Panc1 (cell line): ENCODE data around the gene KIF17. TPM values are rescaled to one million over a fixed set of nuclear protein-coding genes. Genes with fewer than 3 reads are reported as not detected.

Source experiments
- ATAC-seq: fragments of 200-7000 bp; cut with Tn5 transposase; 2 replicates; pipeline ENCODE4 v1.9.1; 2020; ENCODE audit warnings: mild to moderate bottlenecking, moderate library complexity
- BruUV-seq: library from RNA; stranded (reverse); fragments of 400-500 nt; replicated peaks from 2 replicates; lab custom pipeline; 2021; lab: Mats Ljungman, UMichigan
- CTCF ChIA-PET: fragments of 300-600 bp; sonication (Branson Sonifier 250); formaldehyde crosslinking; loops from one replicate; lab custom pipeline; 2022; ENCODE audit warnings: antibody characterized with exemption; lab: Charles Lee
- POLR2A ChIA-PET: fragments of 300-600 bp; sonication (Branson Sonifier 250); formaldehyde crosslinking; loops from one replicate; lab custom pipeline; 2022; ENCODE audit warnings: antibody characterized with exemption; lab: Charles Lee
- DNase-seq: peaks from one replicate; pipeline ENCODE4 v3.0.0-alpha.2; 2010; ENCODE audit warnings: low read depth, low spot score
- H3K27ac ChIP-seq: 2 replicates; pipeline ENCODE4 v1.5.1; 2011; ENCODE audit warnings: mild to moderate bottlenecking, low read length, inconsistent platforms
- H3K27me3 ChIP-seq: fragments of 200-500 bp; sonication (Bioruptor generic); 2 replicates; pipeline ENCODE4 v1.6.0; 2014; ENCODE audit warnings: low read length, inconsistent platforms; ENCODE audit not compliant: control insufficient read depth, insufficient read depth
- H3K36me3 ChIP-seq: fragments of 200-500 bp; sonication (Bioruptor generic); 2 replicates; pipeline ENCODE4 v1.5.1; 2014; ENCODE audit warnings: inconsistent platforms, mild to moderate bottlenecking, low read length, moderate library complexity; ENCODE audit not compliant: control insufficient read depth, insufficient read depth
- H3K4me1 ChIP-seq: 2 replicates; pipeline ENCODE4 v1.5.1; 2011; ENCODE audit warnings: inconsistent platforms, mild to moderate bottlenecking, low read length, moderate library complexity; ENCODE audit not compliant: control insufficient read depth, insufficient read depth
- H3K4me3 ChIP-seq, 2 experiments: 2 replicates each; pipeline ENCODE4 v1.5.1; 2011 to 2012; ENCODE audit warnings: low read depth in 2 of 2, low read length in 2 of 2, mild to moderate bottlenecking in 2 of 2, inconsistent platforms in 1 of 2, moderate library complexity in 1 of 2
- H3K9me3 ChIP-seq: fragments of 200-500 bp; sonication (Bioruptor generic); 2 replicates; pipeline ENCODE4 v1.5.1; 2014; ENCODE audit warnings: low read depth, mild to moderate bottlenecking, inconsistent platforms, low read length, moderate library complexity; ENCODE audit not compliant: control insufficient read depth, insufficient read depth
- CTCF ChIP-seq: fragments of 450-650 bp; IDR thresholded peaks from 2 replicates; pipeline ENCODE4 v1.5.1; 2017; ENCODE audit warnings: mild to moderate bottlenecking
- POLR2AphosphoS5 ChIP-seq: IDR thresholded peaks from 2 replicates; pipeline ENCODE4 v1.6.1; 2012; ENCODE audit warnings: mild to moderate bottlenecking, low read depth, low read length, moderate library complexity
- REST ChIP-seq, 2 experiments: IDR thresholded peaks; 2 replicates each; pipeline ENCODE4 v1.6.1; 2011 to 2012; ENCODE audit warnings: low read depth in 2 of 2, control low read depth in 1 of 2, low read length in 1 of 2, mild to moderate bottlenecking in 1 of 2, moderate library complexity in 1 of 2; ENCODE audit not compliant: insufficient read depth in 1 of 2
- SIN3A ChIP-seq: IDR thresholded peaks from 2 replicates; pipeline ENCODE4 v1.6.1; 2012; ENCODE audit warnings: low read depth, mild to moderate bottlenecking, low read length, moderate library complexity, borderline replicate concordance; ENCODE audit not compliant: insufficient read depth
- TCF7L2 ChIP-seq: IDR thresholded peaks from 2 replicates; pipeline ENCODE4 v1.6.1; 2011; ENCODE audit warnings: mild to moderate bottlenecking, low read depth, low read length, inconsistent platforms
- in situ Hi-C: cut with HindIII; loops from 2 replicates; pipeline ENCODE4 v1.10.0; 2016; ENCODE audit warnings: low sequenced_read_pairs, low pct_unique_long_range_greater_than_20kb
- intact Hi-C: fragments of 100-400 bp; cut with micrococcal nuclease; formaldehyde crosslinking; loops from one replicate; pipeline ENCODE4 v1.10.0; 2022; ENCODE audit not compliant: unreplicated experiment
- total RNA-seq: library from RNA; stranded (reverse); gene quantifications from one replicate; pipeline ENCODE4 v1.2.1, GENCODE V29; 2021; ENCODE audit not compliant: unreplicated experiment

The KIF17 gene
- total RNA-seq, 1 experiment from 2014 or later, result 3.9 TPM

GRCh38 chr1:20729155-20729931 lies 11.5 kb upstream of the KIF17 start:
- Histone ChIP-seq H3K27me3 (no peaks in the 10 kb centered on the region), H3K36me3 (no peaks in the 10 kb centered on the region), H3K27ac (no peak overlapping the region), H3K4me1 (peaks cover 28% of the 10 kb centered on the region), H3K4me3 (no peak overlapping the region), H3K9me3 (no peaks in the 10 kb centered on the region)
- BruUV-seq, result TSS peak; percentile 53
- DNase-seq, result no peak
- TF ChIP-seq TCF7L2 (no peak), REST (IDR thresholded peaks at IDR 0.05; ENCODE audit: insufficient read depth in 1 of 2, low read depth in 2 of 2, low read length in 1 of 2) (no peak), CTCF (no peak), POLR2AphosphoS5 (no peak)
- no peak for ATAC-seq
- intact Hi-C loops (no loop called here), in situ Hi-C loops (no loop called here)
- ChIA-PET POLR2A (no interaction called here), CTCF (interaction anchor here (0.8 kb wide), 1 partner anchor 33 kb away, joined by 3 read pairs; no protein-coding TSS in a partner anchor)

- no peaks in the 10 kb centered on the region for H3K9me3 ChIP-seq
- DNase-seq, result no peak
- no peak overlapping the region for H3K27ac ChIP-seq
- TF ChIP-seq REST (IDR thresholded peaks at IDR 0.05; ENCODE audit: insufficient read depth in 1 of 2, low read depth in 2 of 2, low read length in 1 of 2) (no peak), CTCF (no peak), POLR2AphosphoS5 (no peak), SIN3A (no peak)
- ChIA-PET POLR2A (no interaction called here), CTCF (interaction anchor here (0.8 kb wide), 1 partner anchor 32 kb away, joined by 3 read pairs; no protein-coding TSS in a partner anchor)
- H3K4me1 ChIP-seq, result peaks cover 23% of the 10 kb centered on the region
- in situ Hi-C loops, result no loop called here
- BruUV-seq, result no TSS peak
- intact Hi-C loops, result no loop called here
- H3K36me3 ChIP-seq, result no peaks in the 10 kb centered on the region
- no peak for ATAC-seq
- H3K4me3 ChIP-seq, result no peak overlapping the region
- no peaks in the 10 kb centered on the region for H3K27me3 ChIP-seq
Measured at GRCh38 chr1:20728371-20729154, 10.8 kb upstream of the KIF17 start.
